Liver (tissue), 9 donors: ENCODE data around the gene COQ7. TPM values are rescaled to one million over a fixed set of nuclear protein-coding genes. Genes with fewer than 3 reads are reported as not detected.

Experiments used
- DNase-seq: peaks from one replicate; pipeline ENCODE4 v3.0.0-alpha.2; 2017; ENCODE audit warnings: low spot score
- H3K27ac ChIP-seq, 2 donors: one replicate each; pipeline ENCODE4 v1.7.0; 2013; ENCODE audit warnings: inconsistent platforms in 2 of 2, low read length in 2 of 2, control low read depth in 1 of 2, low read depth in 1 of 2, mild to moderate bottlenecking in 1 of 2
- H3K27me3 ChIP-seq, 4 donors: one replicate each; pipeline versions ENCODE4 v1.6.1 to v1.7.0; 2013; ENCODE audit warnings: low read length in 3 of 4, inconsistent platforms in 1 of 4, mild to moderate bottlenecking in 1 of 4, moderate library complexity in 1 of 4; ENCODE audit not compliant: control insufficient read depth in 4 of 4, insufficient read depth in 4 of 4
- H3K36me3 ChIP-seq, 4 donors: one replicate each; pipeline versions ENCODE4 v1.6.1 to v1.7.0; 2013; ENCODE audit warnings: low read length in 3 of 4, mild to moderate bottlenecking in 3 of 4, low read depth in 1 of 4, moderate library complexity in 1 of 4; ENCODE audit not compliant: control insufficient read depth in 4 of 4, insufficient read depth in 3 of 4
- H3K4me1 ChIP-seq, 4 donors: one replicate each; pipeline versions ENCODE4 v1.6.1 to v1.7.0; 2013; ENCODE audit warnings: low read length in 3 of 4, mild to moderate bottlenecking in 3 of 4, moderate library complexity in 1 of 4; ENCODE audit not compliant: control insufficient read depth in 4 of 4, insufficient read depth in 4 of 4
- H3K4me3 ChIP-seq, 3 donors: one replicate each; pipeline versions ENCODE4 v1.6.1 to v1.7.0; 2013; ENCODE audit warnings: low read length in 3 of 3, control low read depth in 1 of 3, low read depth in 1 of 3, mild to moderate bottlenecking in 1 of 3
- H3K9ac ChIP-seq, 2 donors: one replicate each; pipeline ENCODE4 v1.7.0; 2013; ENCODE audit warnings: low read length in 2 of 2, mild to moderate bottlenecking in 2 of 2, moderate library complexity in 2 of 2, control low read depth in 1 of 2, low read depth in 1 of 2
- H3K9me3 ChIP-seq, 4 donors: one replicate each; pipeline versions ENCODE4 v1.6.1 to v1.7.0; 2013; ENCODE audit warnings: low read length in 3 of 4; ENCODE audit not compliant: control insufficient read depth in 4 of 4
- EGR1 ChIP-seq, 2 donors: IDR thresholded peaks; 2 replicates each; pipeline ENCODE4 v1.6.1; 2016 to 2018; ENCODE audit warnings: antibody characterized with exemption in 2 of 2, low read depth in 2 of 2
- FOXA1 ChIP-seq: IDR thresholded peaks from 2 replicates; pipeline ENCODE4 v1.6.1; 2016; ENCODE audit warnings: antibody characterized with exemption
- FOXA2 ChIP-seq: IDR thresholded peaks from 2 replicates; pipeline ENCODE4 v1.6.1; 2016; ENCODE audit warnings: antibody characterized with exemption
- GABPA ChIP-seq, 2 donors: IDR thresholded peaks in 1 of 2; conservative IDR thresholded peaks in 1 of 2; 2 replicates each; pipeline ENCODE4 v1.6.1; 2016; ENCODE audit warnings: antibody characterized with exemption in 2 of 2, mild to moderate bottlenecking in 1 of 2, moderate library complexity in 1 of 2
- HNF4A ChIP-seq, 2 donors: conservative IDR thresholded peaks; 2 replicates each; pipeline ENCODE4 v1.6.1; 2016; ENCODE audit warnings: antibody characterized with exemption in 2 of 2, mild to moderate bottlenecking in 2 of 2
- HNF4G ChIP-seq: IDR thresholded peaks from 2 replicates; pipeline ENCODE4 v1.6.1; 2016; ENCODE audit warnings: antibody characterized with exemption
- JUND ChIP-seq, 2 donors: IDR thresholded peaks; 2 replicates each; pipeline ENCODE4 v1.6.1; 2016; ENCODE audit warnings: antibody characterized with exemption in 2 of 2
- NR2F2 ChIP-seq: IDR thresholded peaks from 2 replicates; pipeline ENCODE4 v1.6.1; 2016; ENCODE audit warnings: antibody characterized with exemption
- RAD21 ChIP-seq, 2 donors: IDR thresholded peaks; 2 replicates each; pipeline ENCODE4 v1.6.1; 2016; ENCODE audit warnings: antibody characterized with exemption in 2 of 2, mild to moderate bottlenecking in 2 of 2
- RXRA ChIP-seq, 2 donors: IDR thresholded peaks; 2 replicates each; pipeline ENCODE4 v1.6.1; 2017 to 2018; ENCODE audit warnings: antibody characterized with exemption in 2 of 2, mild to moderate bottlenecking in 1 of 2
- SP1 ChIP-seq: IDR thresholded peaks from 2 replicates; pipeline ENCODE4 v1.6.1; 2018; ENCODE audit warnings: antibody characterized with exemption, mild to moderate bottlenecking
- TAF1 ChIP-seq: conservative IDR thresholded peaks from 2 replicates; pipeline ENCODE4 v1.6.1; 2016; ENCODE audit warnings: antibody characterized with exemption, mild to moderate bottlenecking
- YY1 ChIP-seq: IDR thresholded peaks from 2 replicates; pipeline ENCODE4 v1.6.1; 2016; ENCODE audit warnings: antibody characterized with exemption, mild to moderate bottlenecking
- WGBS: extraction: QIAGEN DNeasy Blood & Tissue Kit; methylation state at CpG from one replicate; pipeline ENCODE4 v1.1.7; 2013; 5-methylcytosine and 5-hydroxymethylcytosine counted together
- polyA plus RNA-seq, 2 donors: library from polyadenylated mRNA; stranded (reverse) in 1 of 2; unstranded in 1 of 2; fragments of 200-250 nt in 1 of 2; fragments of >200 nt in 1 of 2; fragmentation: Nextera tagmentation in 1 of 2; extraction: Ambion mirVana in 1 of 2; gene quantifications; one replicate each; pipeline versions ENCODE4 v1.2.1 to v1.2.3, GENCODE V29; 2013 to 2015
- total RNA-seq, 2 donors: library from RNA; depleted of rRNA; stranded (reverse); fragments of >200 nt; gene quantifications; one replicate each; pipeline ENCODE4 v1.2.3, GENCODE V29; 2014
- TF ChIP-seq, protein P1 (sequence below): IDR thresholded peaks from 2 replicates; pipeline ENCODE4 v1.6.1; 2016; ENCODE audit warnings: antibody characterized with exemption
- TF ChIP-seq, protein P2 (sequence below): fragments of 150-350 bp; IDR thresholded peaks from 2 replicates; pipeline ENCODE4 v1.5.1; 2017; ENCODE audit warnings: improper control_type of control experiment, low read depth, low read length; ENCODE audit not compliant: missing input control
- TF ChIP-seq, protein P3 (sequence below): IDR thresholded peaks from 2 replicates; pipeline ENCODE4 v1.6.1; 2016; ENCODE audit warnings: antibody characterized with exemption
- TF ChIP-seq, protein P4 (sequence below): IDR thresholded peaks from 2 replicates; pipeline ENCODE4 v1.6.1; 2016; ENCODE audit warnings: antibody characterized with exemption
- TF ChIP-seq, protein P5 (sequence below): IDR thresholded peaks from 2 replicates; pipeline ENCODE4 v1.6.1; 2016; ENCODE audit warnings: antibody characterized with exemption, mild to moderate bottlenecking
- donor health status: healthy.
- donor health status: healthy.
- donor health status: healthy.
- donor health status: healthy.
- donor health status: healthy.

Gene COQ7
- total and polyA plus RNA-seq, 4 donors = 5.3 to 10.8 (median 7.2) TPM

DNA sequence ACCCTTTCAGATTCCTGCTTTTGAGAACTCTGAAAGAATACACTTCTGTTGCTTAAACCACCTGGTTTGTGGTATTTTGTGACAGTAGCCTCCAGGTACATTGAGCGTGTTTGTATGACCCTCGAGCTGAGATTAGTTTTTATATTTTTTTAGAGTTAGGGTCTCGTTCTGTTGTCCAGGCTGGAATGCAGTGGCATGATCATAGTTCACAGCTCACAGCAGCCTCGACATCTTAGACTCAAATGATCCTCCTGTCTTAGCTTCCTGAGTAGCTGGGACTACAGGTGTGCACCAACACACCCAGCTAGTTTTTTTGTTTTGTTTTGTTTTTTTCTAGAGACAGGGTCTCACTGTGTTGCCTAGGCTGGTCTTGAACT, 41.9 kb downstream of the COQ7 start (continued):
- TF ChIP-seq, protein P1, sequence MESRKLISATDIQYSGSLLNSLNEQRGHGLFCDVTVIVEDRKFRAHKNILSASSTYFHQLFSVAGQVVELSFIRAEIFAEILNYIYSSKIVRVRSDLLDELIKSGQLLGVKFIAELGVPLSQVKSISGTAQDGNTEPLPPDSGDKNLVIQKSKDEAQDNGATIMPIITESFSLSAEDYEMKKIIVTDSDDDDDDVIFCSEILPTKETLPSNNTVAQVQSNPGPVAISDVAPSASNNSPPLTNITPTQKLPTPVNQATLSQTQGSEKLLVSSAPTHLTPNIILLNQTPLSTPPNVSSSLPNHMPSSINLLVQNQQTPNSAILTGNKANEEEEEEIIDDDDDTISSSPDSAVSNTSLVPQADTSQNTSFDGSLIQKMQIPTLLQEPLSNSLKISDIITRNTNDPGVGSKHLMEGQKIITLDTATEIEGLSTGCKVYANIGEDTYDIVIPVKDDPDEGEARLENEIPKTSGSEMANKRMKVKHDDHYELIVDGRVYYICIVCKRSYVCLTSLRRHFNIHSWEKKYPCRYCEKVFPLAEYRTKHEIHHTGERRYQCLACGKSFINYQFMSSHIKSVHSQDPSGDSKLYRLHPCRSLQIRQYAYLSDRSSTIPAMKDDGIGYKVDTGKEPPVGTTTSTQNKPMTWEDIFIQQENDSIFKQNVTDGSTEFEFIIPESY = no peak
- TF ChIP-seq EGR1 (IDR thresholded peaks at IDR 0.05; ENCODE audit: low read depth in 2 of 2) = no peak

DNA sequence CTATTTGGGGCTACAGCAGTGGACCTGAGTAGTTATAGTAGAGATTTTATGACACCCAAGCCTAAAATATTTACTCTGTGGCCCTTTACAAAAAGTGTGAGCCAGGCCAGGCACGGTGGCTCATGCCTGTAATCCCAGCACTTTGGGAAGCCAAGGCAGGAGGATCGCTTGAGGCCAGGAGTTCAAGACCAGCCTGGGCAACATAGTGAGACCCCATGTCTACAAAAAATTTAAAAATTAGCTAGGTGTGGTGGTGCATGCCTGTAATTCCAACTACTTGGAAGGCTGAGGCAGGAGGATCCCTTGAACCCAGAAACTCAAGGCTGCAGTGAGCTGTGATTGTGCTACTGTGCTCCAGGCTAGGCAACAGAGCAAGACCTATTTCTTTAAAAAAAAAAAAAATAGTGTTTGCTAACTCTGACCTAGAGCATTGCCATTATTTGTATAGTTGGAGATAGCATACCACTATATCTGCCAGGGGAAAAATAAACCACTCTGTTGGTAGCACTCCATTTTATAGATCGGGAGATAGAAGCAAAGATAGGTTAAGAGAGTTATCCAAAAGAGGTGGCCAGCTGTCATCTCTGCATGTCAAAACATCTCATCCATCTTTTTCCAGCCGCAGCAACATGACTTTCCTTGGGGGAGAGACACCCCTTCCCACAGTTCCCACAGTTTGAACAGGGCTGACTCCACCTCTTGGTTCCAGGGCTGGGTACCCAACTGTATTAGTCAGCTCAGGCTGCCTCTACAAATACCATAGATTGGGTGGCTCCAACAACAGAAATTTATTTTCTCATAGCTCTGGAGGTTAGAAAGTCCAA, 43.3 kb downstream of the COQ7 start:
- WGBS = 53% methylated on average over 4 of the region's 4 CpGs
- no peaks in the 10 kb centered on the region for H3K27me3 ChIP-seq
- H3K27ac ChIP-seq = peak overlapping the region; percentile 14 to 50
- no peak overlapping the region for H3K4me3 ChIP-seq
- TF ChIP-seq HNF4A (conservative IDR thresholded peaks at IDR 0.05) (peak; percentile 42 to 68), TAF1 (no peak), JUND (IDR thresholded peaks at IDR 0.05) (peak in 1 of 2 donors; percentile 19), FOXA1 (peak; percentile 17), HNF4G (no peak), SP1 (peak; percentile 50), FOXA2 (peak; percentile 63), RXRA (IDR thresholded peaks at IDR 0.05) (peak in 1 of 2 donors; percentile 82), GABPA (IDR thresholded peaks at IDR 0.05 in 1 of 2, conservative IDR thresholded peaks at IDR 0.05 in 1 of 2) (no peak), NR2F2 (no peak), RAD21 (IDR thresholded peaks at IDR 0.05) (peak in 1 of 2 donors; percentile 5), EGR1 (IDR thresholded peaks at IDR 0.05; ENCODE audit: low read depth in 2 of 2) (peak in 1 of 2 donors; percentile 43), YY1 (peak; percentile 88)
- TF ChIP-seq, protein P2, sequence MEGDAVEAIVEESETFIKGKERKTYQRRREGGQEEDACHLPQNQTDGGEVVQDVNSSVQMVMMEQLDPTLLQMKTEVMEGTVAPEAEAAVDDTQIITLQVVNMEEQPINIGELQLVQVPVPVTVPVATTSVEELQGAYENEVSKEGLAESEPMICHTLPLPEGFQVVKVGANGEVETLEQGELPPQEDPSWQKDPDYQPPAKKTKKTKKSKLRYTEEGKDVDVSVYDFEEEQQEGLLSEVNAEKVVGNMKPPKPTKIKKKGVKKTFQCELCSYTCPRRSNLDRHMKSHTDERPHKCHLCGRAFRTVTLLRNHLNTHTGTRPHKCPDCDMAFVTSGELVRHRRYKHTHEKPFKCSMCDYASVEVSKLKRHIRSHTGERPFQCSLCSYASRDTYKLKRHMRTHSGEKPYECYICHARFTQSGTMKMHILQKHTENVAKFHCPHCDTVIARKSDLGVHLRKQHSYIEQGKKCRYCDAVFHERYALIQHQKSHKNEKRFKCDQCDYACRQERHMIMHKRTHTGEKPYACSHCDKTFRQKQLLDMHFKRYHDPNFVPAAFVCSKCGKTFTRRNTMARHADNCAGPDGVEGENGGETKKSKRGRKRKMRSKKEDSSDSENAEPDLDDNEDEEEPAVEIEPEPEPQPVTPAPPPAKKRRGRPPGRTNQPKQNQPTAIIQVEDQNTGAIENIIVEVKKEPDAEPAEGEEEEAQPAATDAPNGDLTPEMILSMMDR = no peak
- TF ChIP-seq, protein P3, sequence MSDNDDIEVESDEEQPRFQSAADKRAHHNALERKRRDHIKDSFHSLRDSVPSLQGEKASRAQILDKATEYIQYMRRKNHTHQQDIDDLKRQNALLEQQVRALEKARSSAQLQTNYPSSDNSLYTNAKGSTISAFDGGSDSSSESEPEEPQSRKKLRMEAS = peak; percentile 89
- TF ChIP-seq, protein P4, sequence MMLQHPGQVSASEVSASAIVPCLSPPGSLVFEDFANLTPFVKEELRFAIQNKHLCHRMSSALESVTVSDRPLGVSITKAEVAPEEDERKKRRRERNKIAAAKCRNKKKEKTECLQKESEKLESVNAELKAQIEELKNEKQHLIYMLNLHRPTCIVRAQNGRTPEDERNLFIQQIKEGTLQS = no peak
- TF ChIP-seq, protein P5, sequence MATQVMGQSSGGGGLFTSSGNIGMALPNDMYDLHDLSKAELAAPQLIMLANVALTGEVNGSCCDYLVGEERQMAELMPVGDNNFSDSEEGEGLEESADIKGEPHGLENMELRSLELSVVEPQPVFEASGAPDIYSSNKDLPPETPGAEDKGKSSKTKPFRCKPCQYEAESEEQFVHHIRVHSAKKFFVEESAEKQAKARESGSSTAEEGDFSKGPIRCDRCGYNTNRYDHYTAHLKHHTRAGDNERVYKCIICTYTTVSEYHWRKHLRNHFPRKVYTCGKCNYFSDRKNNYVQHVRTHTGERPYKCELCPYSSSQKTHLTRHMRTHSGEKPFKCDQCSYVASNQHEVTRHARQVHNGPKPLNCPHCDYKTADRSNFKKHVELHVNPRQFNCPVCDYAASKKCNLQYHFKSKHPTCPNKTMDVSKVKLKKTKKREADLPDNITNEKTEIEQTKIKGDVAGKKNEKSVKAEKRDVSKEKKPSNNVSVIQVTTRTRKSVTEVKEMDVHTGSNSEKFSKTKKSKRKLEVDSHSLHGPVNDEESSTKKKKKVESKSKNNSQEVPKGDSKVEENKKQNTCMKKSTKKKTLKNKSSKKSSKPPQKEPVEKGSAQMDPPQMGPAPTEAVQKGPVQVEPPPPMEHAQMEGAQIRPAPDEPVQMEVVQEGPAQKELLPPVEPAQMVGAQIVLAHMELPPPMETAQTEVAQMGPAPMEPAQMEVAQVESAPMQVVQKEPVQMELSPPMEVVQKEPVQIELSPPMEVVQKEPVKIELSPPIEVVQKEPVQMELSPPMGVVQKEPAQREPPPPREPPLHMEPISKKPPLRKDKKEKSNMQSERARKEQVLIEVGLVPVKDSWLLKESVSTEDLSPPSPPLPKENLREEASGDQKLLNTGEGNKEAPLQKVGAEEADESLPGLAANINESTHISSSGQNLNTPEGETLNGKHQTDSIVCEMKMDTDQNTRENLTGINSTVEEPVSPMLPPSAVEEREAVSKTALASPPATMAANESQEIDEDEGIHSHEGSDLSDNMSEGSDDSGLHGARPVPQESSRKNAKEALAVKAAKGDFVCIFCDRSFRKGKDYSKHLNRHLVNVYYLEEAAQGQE = peak; percentile 49
- TF ChIP-seq, protein P1 = peak; percentile 49
- no peak overlapping the region for H3K9ac ChIP-seq
- H3K9me3 ChIP-seq = no peaks in the 10 kb centered on the region
- peaks cover 0 to 1% (median 0%) of the 10 kb centered on the region in 4 donors for H3K36me3 ChIP-seq
- DNase-seq = no peak
- H3K4me1 ChIP-seq = peaks cover 17 to 46% (median 30%) of the 10 kb centered on the region in 4 donors
